ENCODE results near the gene ITLN1.
"Not testable (repeated sequence)": the region's sequence is repeated elsewhere in the genome, so short reads cannot be mapped to it uniquely, and the experiment has no call there.

Gene ITLN1

DNA sequence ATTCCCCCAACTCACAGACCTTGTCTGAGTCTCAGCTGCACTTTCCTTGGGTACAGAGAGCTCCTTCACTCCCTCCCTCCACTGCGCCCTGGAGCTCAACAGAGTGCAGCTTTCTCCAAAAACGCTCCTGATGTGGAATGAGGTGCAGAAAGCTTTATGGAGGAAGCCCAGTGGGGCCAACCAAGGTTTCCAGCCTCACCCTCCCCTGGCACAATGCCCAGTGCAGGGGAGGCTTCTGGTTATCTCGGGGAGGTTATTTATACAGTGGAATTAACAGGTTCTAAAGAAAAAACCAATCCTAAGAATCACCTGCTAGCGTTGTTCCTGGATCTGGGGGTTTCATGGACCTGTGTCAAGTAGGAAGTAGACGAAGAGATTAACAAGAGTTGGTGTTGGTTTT lies at the start of gene ITLN1:
ITLN1 (minus strand) TSS at position 139 of the 400 bp plus-strand sequence. CDS start 303 bp downstream, outside the sequence.
- Mint-ChIP-seq H3K27me3 (no peaks in the 10 kb centered on the region), H3K27ac (no peak within 1 kb of the TSS), H3K9me3 (no peaks in the 10 kb centered on the region), H3K4me1 (no peaks in the 10 kb centered on the region), H3K4me3 (no peak within 1 kb of the TSS), H3K36me3 (no peaks in the 10 kb centered on the region)

DNA sequence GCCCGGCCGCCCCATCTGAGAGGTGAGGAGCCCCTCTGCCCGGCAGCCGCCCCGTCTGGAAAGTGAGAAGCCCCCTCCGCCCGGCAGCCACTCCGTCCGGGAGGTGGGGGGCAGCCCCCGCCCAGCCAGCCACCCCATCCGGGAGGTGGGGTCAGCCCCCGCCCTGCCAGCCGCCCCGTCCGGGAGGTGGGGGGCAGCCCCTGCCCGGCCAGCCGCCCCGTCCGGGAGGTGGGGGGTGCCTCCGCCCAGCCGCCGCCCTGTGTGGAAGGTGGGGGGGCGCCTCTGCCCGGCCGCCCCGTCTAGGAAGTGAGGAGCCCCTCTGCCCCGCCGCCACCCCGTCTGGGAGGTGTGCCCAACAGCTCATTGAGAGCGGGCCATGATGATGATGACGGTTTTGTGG lies 48.3 kb upstream of the ITLN1 start:
- not testable (repeated sequence) for H3K4me1 Mint-ChIP-seq, H3K36me3 Mint-ChIP-seq, H3K9me3 Mint-ChIP-seq, H3K4me3 Mint-ChIP-seq, H3K27me3 Mint-ChIP-seq, H3K27ac Mint-ChIP-seq

DNA sequence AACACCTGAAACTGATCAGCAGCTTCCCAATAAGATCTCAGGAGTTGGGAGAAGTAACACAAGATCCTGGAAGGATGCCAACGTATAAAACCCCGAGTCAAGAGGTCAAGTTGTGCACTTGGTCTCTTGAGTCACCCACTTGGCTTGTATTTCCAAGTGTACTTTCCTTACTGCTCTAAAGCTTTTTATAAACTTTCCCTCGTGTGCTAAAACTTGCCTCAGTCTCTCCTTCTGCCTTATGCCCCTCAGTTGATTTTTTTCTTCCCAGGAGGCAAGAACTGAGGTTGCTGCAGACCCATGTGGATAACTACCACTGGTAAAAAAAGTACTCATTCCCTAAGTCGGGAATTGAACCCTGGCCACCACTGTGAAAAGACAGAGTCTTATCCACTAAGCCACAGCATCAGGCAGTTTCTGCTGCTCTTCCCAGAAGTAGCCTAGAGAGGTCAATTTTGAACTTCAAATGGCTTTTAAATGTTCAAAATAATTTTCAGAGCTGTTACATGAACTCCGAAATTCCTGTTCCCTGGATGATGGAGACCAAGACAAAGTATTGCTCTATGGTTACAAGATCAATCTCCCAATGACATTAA lies 40.8 kb upstream of the ITLN1 start:
- no peaks in the 10 kb centered on the region for H3K27me3 Mint-ChIP-seq

DNA sequence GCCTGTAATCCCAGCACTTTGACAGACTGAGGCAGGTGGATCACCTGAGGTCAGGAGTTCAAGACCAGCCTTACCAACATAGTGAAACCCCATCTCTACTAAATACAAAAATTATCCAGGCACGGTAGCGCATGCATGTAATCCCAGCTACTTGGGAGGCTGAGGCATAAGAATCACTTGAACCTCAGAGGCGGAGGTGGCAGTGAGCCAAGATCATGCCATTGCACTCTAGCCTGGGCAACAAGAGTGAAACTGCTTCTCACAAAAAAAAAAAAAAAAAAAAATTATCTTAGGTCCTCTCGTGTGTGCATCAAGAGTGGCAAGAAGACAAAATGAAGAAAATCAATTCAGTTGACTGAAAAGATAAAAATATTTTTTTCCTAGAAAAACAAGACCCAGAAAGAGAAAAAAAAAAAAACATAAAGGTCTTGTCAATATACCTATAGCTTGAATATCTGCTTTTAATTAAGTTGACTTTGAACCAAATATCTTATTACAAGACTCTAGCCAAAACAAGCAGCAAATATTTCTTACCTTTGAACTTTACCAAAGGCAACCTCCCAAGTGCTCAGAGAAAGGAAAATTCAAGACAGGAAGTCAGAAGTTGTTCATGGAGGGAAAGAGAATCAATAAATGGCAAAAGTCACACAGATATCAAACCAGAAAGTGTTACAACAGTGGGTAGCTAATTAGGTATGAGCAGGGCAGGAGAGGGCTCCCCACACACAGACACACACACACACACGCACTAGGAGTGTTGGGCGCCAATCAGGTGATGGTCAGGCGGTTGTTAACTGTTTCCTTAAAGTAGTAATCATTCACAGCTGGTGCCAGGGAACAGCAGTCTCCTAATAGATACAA lies 40.0 kb upstream of the ITLN1 start:
- Mint-ChIP-seq H3K36me3 (peaks cover 2% of the 10 kb centered on the region), H3K4me1 (no peaks in the 10 kb centered on the region), H3K27ac (peak overlapping the region; percentile 47), H3K27me3 (no peaks in the 10 kb centered on the region), H3K4me3 (no peak overlapping the region), H3K9me3 (peaks cover 4% of the 10 kb centered on the region)

More for the DNA sequence above, 40.8 kb upstream of the ITLN1 start:
- Mint-ChIP-seq H3K27ac (no peak overlapping the region), H3K4me1 (no peaks in the 10 kb centered on the region), H3K4me3 (no peak overlapping the region), H3K36me3 (peaks cover 2% of the 10 kb centered on the region), H3K9me3 (peaks cover 4% of the 10 kb centered on the region)

DNA sequence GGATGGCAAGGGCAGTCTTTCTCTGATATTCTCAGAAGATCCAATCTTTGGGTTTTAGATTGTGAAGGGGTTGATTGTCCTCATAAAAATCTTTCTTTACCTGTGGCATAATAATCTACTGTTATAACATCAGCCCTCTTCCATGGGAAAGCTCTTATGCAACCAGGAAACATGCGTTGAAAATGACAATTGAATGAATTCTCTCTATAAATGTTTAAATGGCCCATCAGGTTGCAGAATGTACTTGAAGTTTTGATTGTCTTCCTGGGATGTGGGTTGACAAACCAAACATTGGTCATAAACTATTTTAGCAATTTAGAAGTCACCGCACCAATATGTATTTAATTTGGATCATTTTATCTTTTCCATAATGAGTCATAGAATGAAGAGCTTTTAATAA lies 31.7 kb upstream of the ITLN1 start:
- H3K27me3 Mint-ChIP-seq, result no peaks in the 10 kb centered on the region
- H3K9me3 Mint-ChIP-seq, result no peaks in the 10 kb centered on the region
- no peaks in the 10 kb centered on the region for H3K36me3 Mint-ChIP-seq
- no peak overlapping the region for H3K27ac Mint-ChIP-seq
- no peak overlapping the region for H3K4me3 Mint-ChIP-seq
- no peaks in the 10 kb centered on the region for H3K4me1 Mint-ChIP-seq

DNA sequence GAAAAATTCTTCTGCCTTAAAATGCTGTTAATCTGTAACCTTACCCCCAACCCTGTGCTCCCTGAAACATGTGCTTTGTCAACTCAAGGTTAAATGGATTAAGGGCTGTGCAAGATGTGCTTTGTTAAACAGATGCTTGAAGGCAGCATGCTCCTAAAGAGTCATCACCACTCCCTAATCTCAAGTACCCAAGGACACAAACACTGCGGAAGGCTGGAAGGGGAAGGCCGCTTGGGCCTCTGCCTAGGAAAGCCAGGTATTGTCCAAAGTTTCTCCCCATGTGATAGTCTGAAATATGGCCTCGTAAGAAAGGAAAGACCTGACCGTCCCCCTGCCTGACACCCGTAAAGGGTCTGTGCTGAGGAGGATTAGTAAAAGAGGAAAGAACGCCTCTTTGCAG lies 28.2 kb upstream of the ITLN1 start:
- H3K4me1 Mint-ChIP-seq, H3K9me3 Mint-ChIP-seq, H3K36me3 Mint-ChIP-seq, H3K27me3 Mint-ChIP-seq, H3K4me3 Mint-ChIP-seq, H3K27ac Mint-ChIP-seq: not testable (repeated sequence)

DNA sequence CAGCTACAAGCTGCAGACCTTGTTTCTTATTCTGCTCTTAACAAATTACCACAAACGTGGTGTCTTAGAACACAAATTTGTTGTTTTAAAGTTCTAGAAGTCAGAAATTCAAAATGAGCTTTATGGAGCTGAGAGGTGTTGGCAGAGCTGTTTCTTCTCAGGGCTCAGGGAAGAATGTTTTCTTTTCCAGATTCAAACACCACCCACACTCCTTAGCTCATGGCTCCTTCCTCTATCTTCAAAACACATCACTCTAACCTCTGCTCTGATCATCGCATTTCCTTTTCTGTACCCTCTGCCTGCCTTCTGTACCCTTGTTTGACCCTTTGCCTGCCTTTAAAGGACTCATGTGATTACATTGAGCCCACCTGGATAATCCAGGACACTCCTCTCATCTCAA lies 26.9 kb upstream of the ITLN1 start:
- Mint-ChIP-seq H3K27me3 (no peaks in the 10 kb centered on the region), H3K4me1 (no peaks in the 10 kb centered on the region), H3K36me3 (no peaks in the 10 kb centered on the region), H3K9me3 (no peaks in the 10 kb centered on the region), H3K27ac (no peak overlapping the region), H3K4me3 (no peak overlapping the region)

DNA sequence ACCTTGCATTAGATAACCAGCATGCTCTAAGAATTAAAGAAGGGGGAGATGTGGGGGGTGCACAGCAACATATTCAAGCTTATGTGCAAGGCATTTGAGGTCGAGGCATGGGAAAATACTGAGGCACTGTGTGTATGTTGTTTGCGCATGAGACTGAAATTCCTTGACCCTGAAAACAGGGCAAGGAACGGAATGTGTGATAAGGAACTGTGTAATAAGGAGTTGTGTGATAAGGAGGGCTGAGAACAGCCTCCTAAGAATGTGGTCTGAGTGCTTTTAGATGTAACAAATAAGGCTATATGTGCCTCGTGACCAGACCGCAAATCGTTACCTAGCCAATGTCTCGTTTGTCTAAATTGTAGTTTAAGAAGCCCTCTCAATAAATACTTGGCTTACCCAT lies 26.5 kb upstream of the ITLN1 start:
- no peak overlapping the region for H3K4me3 Mint-ChIP-seq
- no peaks in the 10 kb centered on the region for H3K9me3 Mint-ChIP-seq
- no peaks in the 10 kb centered on the region for H3K27me3 Mint-ChIP-seq
- H3K36me3 Mint-ChIP-seq, result no peaks in the 10 kb centered on the region
- H3K4me1 Mint-ChIP-seq, result no peaks in the 10 kb centered on the region
- no peak overlapping the region for H3K27ac Mint-ChIP-seq

DNA sequence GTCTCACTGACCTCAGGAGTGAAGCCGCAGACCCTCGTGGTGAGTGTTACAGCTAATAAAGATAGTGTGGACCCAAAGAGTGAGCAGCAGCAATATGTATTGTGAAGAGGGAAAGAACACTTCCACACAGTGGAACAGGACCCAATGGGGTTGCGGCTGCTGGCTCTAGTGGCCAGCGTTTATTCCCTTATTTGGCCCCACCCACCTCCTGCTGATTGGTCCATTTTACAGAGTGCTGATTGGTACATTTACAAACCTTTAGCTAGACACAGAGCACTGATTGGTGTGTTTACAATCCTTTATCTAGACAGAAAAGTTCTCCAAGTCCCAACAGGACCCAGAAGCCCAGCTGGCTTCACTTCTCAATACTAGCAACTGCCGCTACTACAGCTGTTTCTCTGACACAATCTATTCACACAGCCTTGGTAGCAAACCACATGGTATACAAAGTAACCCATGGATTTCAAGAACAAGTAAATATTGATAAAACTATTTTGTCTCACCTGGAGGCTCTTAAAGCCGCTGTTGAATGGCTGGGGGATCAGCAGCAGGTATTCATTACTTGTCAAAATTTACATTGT lies 25.3 kb upstream of the ITLN1 start:
- H3K4me1 Mint-ChIP-seq, result no peaks in the 10 kb centered on the region

DNA sequence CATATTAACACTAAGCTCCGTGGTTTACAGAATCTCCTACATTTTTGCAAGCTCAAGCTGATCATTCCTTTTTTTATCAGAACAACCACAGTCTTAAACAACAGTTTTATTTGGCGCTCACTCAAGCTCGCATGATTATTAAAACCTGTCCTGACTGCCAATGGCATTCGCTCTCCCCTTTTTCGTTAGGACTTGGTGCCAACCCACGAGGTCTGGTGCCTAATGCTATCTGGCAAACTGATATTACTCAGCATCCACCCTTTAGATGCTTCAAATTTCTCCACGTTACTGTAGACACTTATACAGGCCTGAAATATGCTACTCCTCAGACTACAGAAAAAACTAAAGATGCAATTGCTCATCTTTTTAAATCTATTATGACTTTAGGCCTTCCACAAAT lies 23.0 kb upstream of the ITLN1 start:
- Mint-ChIP-seq H3K36me3 (no peaks in the 10 kb centered on the region), H3K4me3 (no peak overlapping the region)

More for the DNA sequence above, 25.3 kb upstream of the ITLN1 start:
- Mint-ChIP-seq H3K9me3 (no peaks in the 10 kb centered on the region), H3K27ac (no peak overlapping the region), H3K36me3 (no peaks in the 10 kb centered on the region), H3K4me3 (no peak overlapping the region), H3K27me3 (no peaks in the 10 kb centered on the region)

DNA sequence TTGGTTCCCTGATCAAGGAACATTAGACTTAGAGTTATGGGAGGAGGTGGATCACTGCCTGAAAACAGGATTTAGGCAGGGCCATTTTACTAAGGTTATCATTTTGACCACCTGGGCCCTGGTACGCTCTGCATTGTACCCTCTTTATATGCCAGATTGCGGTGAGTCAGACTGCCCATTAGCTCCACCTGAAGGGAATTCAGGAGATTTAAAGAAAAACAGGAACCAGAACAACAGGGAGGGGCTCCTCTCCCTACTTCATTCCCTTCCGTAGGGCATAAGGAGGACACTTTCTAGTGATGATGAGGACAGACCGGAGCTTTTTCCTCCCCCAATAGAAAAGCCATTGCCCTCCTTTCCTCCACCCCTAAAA lies 20.6 kb upstream of the ITLN1 start:
- H3K9me3 Mint-ChIP-seq, result no peaks in the 10 kb centered on the region
- no peaks in the 10 kb centered on the region for H3K27me3 Mint-ChIP-seq
- H3K4me1 Mint-ChIP-seq, result no peaks in the 10 kb centered on the region
- H3K4me3 Mint-ChIP-seq, result no peak overlapping the region
- no peak overlapping the region for H3K27ac Mint-ChIP-seq
- H3K36me3 Mint-ChIP-seq, result no peaks in the 10 kb centered on the region

More for the DNA sequence above, 23.0 kb upstream of the ITLN1 start:
- Mint-ChIP-seq H3K9me3 (no peaks in the 10 kb centered on the region), H3K27ac (no peak overlapping the region), H3K4me1 (no peaks in the 10 kb centered on the region), H3K27me3 (no peaks in the 10 kb centered on the region)

DNA sequence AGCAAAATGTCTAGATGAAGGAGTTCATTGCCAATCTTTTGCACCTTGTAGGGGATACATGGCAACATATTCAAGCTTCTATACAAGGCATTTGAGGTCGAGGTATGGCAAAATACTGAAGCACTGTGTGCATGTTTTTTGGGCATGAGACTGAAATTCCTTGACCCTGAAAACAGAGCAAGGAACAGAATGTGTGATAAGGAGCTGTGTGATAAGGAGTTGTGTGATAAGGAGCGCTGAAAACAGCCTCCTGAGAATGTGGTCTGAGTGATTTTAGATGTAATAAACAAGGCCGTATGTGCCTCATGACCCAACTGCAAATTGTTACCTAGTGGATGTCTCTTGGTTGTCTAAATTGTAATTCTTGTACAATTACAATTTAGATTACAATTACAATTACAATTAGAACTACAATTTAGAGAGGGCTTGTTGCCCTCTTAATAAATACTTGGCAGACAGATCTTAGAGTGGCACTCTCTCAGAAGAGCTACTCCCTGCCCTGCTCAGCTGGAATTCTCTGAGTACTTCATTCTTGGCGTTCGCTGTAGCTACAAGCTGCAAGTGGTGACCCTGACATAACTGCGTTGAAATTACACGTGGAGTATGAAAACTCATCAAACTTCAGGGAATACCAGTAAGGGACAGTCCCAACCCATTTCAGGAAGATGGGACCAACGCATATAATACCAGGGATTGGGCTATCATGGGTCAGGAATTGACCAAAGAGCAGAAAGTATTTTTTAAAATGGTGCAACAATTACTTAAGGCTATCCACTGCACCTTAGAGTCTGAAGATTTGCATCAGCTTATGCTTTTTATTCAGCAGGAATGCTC lies 20.0 kb upstream of the ITLN1 start:
- no peaks in the 10 kb centered on the region for H3K9me3 Mint-ChIP-seq
- no peak overlapping the region for H3K27ac Mint-ChIP-seq
- no peaks in the 10 kb centered on the region for H3K27me3 Mint-ChIP-seq
- H3K4me1 Mint-ChIP-seq, result no peaks in the 10 kb centered on the region
- H3K4me3 Mint-ChIP-seq, result no peak overlapping the region
- no peaks in the 10 kb centered on the region for H3K36me3 Mint-ChIP-seq

DNA sequence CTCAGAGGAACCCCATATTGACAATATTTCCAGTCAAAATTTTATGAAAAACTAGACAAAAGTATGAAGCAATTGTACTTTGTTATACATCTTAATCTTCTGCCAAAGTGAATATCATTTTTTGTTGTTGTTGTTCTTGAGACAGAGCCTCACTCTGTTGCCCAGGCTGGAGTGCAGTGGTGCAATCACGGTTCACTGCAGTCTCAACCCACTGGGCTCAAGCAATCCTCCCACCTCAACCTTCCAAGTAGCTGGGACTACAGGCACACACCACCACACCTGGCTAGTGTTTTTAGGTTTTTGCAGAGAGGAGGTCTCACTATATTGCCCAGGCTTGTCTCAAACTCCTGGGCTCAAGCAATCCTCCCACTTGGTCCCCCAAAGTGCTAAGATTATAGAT lies 17.3 kb upstream of the ITLN1 start:
- not testable (repeated sequence) for H3K4me3 Mint-ChIP-seq, H3K9me3 Mint-ChIP-seq, H3K36me3 Mint-ChIP-seq, H3K27ac Mint-ChIP-seq, H3K4me1 Mint-ChIP-seq, H3K27me3 Mint-ChIP-seq

DNA sequence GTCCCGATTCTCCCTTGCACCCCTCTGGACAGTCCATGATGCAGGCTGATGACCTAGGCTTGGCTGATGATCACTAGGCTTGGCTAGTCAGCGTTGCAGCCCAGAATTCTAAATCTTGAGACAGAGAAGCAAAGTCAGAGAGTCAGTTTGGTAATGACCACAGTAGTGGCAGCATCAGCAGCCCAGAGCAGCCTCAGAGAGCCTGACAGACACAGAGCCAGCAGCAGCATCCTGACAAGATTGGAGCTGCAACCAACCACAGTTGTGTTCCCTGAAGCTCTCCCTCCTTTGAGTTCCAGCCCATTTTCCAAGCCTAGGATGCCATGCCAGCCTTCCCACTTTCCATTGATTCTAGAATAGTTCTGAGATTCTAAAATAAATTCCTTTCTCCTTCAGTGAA lies 16.8 kb upstream of the ITLN1 start:
- H3K36me3 Mint-ChIP-seq, result no peaks in the 10 kb centered on the region
- H3K9me3 Mint-ChIP-seq, result no peaks in the 10 kb centered on the region
- H3K27ac Mint-ChIP-seq, result no peak overlapping the region
- H3K27me3 Mint-ChIP-seq, result no peaks in the 10 kb centered on the region
- no peaks in the 10 kb centered on the region for H3K4me1 Mint-ChIP-seq
- no peak overlapping the region for H3K4me3 Mint-ChIP-seq

DNA sequence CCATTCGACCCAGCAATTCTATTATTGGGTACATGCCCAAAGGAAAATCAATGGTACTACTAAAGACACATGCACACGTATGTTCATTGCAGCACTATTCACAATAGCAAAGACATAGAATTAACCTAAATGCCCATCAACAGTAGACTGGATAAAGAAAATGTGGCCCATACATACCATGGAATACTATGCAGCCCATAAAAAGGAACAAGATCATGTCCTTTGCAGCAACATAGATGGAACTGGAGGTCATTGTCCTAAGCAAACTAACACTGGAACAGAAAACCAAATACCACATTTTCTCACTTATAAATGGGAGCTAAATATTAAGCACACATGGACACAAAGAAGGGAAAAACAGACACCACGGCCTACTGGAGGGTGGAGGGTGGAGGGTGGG lies 15.7 kb upstream of the ITLN1 start:
- not testable (repeated sequence) for H3K36me3 Mint-ChIP-seq, H3K27ac Mint-ChIP-seq, H3K27me3 Mint-ChIP-seq, H3K4me1 Mint-ChIP-seq, H3K9me3 Mint-ChIP-seq, H3K4me3 Mint-ChIP-seq

All from activated naive CD4-positive, alpha-beta T cell treated with anti-CD3 and anti-CD28 coated beads, Interleukin-2, amount 50 U/mL, for 24 hours (primary cell).